NK-92 (cell line): Measurements from ENCODE around the gene SNRNP200.

ENCODE experiments used
- DNase-seq: peaks from one replicate; lab custom pipeline; 2025; ENCODE audit not compliant: unreplicated experiment; lab: John Stamatoyannopoulos, UW

Gene SNRNP200

DNA sequence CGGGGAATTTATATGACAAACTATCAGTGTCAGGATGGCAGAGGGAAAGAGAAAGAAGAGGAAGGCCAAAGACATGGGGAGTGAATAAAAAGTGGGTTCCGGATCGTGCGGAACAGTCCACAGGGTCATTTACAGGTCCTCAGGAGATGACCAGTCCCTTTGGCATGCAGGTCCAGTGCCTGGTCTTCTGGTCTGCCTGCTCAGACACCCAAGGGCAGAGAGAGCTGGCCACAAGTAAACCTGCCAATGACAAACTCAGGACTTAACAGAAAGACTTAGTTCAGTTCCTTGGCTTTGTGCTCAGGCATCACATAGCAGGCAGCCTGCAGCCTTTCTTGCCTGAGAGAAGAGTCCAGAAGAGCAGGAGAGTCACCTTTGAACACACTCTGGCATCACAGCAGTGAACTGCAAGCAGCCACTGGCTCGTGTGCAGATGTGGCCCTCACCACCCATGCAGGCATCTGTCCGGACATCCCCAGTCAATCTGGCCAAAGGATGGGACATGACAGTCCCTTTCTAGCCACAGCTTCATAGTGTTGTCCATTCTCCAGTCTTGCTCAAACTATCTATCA, 53.5 kb downstream of the SNRNP200 start:
- DNase-seq, result no peak

DNA sequence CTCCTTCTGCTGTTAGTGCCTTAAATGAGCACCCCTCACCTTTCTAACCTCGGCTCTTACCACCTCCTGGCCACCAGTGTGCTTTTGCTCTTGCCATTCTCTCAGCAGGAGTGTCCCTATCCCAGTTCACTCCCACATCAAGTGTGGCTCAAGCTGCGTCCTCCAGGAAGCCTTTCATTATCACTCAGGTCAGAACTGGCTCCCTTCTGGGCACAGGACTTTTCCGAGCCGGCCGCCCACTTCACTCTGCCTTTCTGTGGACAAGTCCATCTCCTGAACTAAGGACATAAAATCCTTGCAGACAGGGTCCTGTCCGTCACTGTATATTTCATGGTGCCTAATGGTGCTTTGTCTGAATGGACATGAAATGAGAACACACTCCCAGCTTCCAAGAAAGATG, 55.2 kb downstream of the SNRNP200 start:
- DNase-seq, result no peak

DNA sequence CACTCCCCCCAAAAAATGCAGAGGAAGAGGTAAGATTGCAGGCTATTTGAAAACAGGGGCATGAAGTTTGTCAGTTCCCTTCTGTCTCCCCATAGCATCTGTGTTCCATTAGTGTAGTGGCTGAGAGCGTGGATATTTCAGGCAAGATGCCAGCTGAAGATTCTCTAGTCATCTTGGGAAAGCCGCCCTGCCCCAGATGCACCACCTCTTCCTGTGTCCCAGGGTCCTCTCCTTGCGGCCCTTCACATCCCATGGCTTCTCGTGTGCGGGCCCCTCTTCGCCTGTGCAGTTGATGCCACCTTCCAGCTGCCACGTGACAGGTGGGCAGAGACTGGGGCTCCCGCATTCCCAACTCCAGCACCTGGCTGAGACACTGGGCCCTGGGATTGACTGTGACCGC, 55.7 kb downstream of the SNRNP200 start:
- DNase-seq, result no peak

DNA sequence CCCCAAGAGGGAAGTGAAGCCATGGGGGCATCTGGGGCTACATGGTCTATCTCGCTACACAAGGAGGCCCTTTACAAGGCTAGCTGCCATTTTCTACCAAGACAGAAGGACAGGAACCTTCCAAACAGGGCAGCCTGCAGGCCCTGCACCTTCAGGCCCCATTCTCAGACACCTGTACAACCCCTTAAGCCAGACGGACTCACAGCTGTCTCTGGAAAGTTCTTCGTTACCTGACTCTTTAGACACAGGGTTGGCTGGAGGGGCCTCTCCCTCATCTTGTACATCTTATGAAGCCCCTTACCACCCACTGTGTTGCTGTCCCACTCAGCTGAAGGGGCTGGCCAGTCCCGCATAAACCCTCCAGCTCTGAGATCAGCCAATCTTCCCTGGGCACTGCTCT, 56.7 kb downstream of the SNRNP200 start:
- DNase-seq, result no peak

DNA sequence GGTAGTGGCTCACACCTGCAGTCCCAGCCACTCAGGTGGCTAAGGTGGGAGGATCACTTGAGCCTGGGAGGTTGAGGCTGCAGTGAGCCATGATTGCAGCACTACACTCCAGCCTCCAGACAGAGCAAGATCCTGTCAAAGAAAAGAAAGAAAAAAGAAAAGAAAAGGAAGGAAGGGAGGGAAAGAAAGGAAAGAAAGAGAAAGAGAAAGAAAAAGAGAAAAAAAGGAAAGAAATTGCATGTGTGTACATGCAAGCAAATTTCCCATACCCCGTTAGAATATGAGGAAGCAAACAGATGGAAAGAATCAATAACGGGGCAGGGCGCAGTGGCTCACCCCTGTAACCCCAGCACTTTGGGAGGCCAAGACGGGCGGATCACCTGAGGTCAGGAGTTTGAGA, 57.5 kb downstream of the SNRNP200 start:
- no peak for DNase-seq

DNA sequence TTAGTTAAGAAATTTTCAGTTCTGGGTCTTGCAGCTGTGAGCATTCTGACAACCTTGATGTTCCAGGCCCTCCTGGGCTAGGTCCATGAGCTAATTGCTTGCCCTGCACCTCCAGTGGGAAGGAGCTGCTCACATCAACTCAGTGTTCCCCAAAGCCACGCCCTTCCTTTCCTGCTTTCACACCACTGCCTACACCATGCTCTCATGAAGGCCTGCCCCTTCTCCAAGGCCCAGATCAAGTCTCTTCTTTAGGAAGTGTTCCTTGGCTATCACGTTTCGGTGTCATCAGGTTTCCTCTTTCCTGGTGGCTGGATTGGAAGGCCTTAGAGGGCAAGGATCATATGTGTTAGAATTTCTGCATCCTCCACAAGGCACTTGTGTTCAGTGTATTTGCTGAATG, 58.3 kb downstream of the SNRNP200 start:
- no peak for DNase-seq

DNA sequence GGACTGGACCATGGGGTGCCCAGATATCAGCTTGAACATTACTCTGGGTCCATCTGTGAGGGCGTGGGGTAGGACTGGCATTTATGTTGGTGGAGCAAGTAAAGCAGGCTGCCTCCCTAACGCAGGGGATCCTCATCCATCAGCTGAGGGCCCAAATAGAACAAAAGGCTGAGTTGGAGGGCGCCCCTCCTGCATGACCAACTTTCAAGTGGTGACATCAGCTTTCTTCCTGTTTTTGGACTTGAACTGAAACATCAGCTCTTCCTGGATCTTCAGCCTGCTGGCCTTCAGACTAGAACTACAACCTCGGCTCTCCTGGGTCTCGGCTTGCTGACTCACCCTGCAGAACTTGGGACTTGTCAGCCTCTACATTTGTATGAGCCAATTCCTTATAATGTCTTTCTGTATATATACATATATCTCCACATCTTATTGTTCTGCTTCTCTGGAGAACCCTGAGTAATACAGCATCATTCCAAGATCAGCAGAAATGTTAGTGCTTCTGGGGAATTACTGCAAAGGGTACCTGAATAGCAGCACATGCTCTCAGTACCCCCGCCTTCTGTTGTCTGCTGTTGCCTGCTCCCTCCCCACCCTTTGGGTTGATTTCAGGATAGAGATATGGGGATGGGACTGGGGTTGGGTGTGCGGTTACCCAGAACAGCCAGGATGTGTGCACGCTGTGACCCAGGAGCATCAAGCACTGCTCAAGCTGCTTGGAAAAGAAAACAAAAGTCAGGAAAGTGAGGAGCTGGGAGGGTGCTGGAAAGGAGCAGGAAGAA, 59.5 kb downstream of the SNRNP200 start:
- DNase-seq, result no peak

DNA sequence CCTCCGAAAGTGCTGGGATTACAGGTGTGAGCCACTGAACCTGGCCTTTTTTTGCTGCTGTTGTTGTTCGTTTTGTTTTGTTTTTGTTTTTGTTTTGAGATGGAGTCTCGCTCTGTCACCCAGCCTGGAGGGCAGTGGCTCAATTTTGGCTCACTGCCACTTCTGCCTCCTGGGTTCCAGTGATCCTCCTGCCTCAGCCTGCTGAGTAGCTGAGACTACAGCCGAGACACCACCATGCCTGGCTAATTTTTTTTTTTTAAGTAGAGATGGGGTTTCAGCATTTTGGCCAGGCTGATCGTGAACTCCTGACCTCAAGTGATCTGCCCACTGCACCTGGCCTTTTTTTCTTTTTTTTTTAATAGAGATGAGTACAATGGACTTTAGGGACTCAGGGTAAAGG, 61.5 kb downstream of the SNRNP200 start:
- DNase-seq, result no peak

DNA sequence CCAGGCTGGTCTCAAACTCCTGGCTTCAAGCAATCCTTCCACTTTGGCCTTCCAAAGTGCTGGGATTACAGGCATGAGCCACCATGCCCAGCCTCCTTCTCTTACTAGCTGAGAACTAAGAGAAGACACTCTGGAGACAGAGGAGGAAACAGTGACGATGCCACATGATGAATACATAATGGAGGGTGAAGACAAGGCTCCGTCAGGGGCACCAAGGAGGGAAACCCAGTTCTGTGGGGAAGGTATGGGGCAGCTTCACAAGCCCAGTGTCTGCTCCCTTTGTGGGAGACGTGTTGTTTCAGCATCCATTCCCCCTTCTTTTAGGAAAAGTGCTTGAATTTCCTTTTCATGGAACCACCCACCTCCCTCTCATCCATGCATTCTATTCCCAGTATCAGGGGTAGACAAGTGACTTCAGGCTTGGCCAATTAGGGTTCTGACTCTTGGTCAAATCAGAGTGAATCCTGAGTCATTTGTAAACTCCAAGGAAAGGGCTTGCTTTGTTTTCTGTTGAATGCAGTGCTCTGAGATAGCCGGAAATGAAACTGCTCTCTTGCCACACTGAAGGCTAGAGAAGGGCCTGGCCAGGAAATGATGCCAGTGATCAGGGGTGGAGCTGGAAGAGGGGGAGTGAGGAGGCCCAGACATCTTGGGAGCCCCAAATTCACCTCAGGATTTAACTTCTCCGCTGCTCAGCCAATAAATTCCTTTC, 63.3 kb downstream of the SNRNP200 start:
- no peak for DNase-seq

DNA sequence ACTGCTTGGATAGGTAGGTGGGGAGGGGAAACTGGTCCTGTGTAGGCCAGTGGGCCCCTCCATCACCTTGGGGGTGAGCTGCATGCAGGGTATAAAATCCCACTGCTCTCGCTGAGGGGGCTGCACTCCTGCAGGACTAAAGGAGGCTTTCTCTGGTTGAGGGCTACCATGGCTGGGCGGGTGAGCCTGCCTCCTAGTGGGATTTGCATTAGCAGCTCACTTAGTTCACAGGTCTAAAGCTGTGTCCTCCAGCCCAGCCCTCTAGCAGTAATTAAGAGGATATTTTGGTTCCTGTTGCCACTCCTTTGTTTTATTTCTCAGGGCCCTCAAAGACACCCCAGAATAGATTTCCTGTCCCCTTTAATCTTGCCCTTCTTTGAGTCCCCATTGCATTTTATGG, 64.1 kb downstream of the SNRNP200 start:
- DNase-seq, result no peak

DNA sequence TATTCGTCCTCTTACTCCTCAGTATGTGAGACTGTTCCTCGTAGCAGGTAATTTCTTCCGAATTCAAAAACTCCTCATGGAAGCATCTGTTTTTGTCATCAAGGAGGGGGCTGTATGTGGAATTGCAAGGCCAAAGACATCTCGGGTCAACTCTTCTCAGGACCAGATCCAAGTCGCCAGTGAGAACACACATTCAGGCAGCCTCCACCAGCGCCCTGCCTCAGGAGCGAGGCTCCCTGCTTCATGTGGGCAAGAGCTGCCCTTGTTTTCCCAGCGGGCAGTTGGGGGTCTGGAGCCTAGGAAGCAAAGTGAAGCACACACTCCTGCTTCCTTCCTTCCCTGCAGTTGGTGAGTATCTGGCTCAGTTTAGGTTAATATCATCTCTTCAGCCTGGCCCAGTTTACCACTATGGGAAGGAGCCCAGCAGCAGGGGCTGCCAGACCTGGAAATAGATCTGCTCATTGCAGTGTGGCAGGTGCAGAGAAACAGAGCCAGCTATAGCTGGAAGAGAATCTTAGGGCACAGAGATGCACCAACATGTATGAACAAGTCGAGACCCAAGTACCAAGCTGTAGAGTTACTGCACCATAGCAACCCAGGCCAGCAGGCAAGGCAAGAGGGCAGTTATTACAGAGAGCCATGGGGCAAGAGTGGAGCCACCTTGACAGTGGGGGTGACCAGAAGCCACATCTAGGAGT, 64.9 kb downstream of the SNRNP200 start:
- no peak for DNase-seq

DNA sequence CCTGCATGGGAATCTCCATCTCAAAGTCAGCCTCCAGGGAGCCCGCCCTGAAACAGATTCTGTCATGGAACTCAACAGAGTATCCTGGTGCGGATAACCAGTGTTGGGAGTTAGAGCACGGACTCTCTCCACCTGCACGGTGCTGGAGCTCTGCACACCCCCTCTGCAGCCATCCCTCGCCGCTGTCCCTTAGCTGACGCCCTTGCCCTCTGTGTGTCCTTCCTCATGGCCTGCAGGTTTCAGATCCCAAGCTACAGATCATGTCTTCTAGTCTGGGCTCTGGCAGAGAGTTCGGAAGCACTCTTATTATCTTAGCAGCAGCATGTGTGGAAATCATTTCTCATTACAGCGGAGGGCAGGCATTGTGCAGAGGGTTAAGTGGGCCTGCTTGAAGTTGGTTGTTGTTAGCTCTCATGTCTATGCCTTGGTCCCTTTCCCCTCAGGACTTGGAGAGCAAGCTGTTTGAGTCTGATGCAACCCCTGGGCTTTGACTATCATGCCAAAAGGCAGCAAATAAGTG, 65.5 kb downstream of the SNRNP200 start:
- DNase-seq, result no peak

DNA sequence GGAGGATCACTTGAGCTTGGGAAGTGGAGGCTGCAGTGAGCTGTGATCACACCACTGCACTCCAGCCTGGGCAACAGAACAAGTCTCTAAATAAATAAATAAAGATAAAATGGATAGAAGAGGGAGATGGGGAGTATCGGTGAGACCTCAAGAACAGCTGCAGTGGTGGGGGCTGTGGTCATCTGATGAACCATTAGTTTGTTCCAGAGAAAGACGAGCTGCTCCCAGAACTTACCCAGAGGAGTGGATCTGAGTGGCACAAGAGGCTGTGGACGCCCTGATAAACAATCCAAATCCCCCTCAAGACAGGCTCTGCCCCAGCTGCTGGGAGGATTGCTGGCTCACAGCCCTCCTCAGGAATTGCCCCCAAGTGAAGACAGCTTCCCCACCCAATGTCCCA, 66.3 kb downstream of the SNRNP200 start:
- DNase-seq, result no peak

DNA sequence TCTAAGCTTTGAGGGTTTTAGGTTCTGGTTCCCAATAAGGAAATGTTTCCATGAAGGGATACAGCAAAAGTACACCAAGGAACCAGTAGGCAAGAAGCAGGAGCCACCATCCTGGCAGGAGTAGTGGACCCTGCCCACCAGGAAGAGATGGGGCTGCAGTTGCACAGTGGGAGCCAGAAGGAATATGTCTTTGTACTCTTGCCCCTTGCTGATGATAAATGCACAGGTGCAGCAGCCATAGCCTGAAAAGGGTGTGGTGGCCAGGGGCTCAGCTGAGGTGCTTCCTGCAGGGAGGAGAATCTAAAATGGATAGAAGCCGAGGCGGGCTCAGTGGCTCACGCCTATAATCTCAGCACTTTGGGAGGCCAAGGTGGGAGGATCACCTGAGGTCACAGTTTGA, 67.1 kb downstream of the SNRNP200 start:
- DNase-seq, result no peak

DNA sequence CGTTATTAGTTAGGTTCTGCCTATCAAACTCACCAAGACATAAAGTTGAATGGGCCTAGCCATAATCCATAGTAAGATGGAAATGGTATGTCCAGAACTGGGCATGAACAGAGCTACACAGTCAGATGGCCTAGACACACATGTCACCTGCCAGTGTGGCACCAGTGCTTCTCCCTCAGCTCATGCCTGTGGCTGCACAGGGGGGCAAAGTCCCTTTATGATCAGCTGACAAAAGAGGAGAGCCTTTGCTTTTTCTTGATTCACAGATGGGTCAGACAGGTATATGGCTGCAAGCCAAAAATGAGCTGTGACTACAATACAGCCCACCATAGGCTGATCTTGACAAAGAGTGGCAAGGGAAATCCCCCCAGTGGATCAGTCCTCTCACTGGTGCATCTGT, 68.5 kb downstream of the SNRNP200 start:
- DNase-seq, result no peak

DNA sequence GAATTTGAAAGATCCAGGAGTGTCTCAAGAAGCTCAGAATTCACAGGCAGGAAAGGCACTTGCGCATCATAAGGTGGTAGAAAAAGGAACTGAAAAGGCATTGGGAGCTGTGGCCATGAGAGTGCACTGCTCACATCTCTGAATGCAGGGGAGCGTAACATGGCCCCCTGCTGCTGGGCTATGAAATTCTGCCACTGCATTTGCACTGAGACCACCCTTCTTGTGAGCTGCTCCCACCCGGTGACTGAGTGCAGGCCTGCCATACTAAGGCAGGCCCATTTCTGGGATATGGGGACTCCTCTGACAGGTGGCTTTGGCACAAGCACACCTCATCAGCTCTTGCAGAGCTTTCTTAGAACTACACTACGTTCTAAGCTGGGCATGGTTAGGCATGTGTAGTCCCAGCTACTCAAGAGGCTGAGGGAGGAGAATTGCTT, 71.4 kb downstream of the SNRNP200 start:
- DNase-seq, result no peak

DNA sequence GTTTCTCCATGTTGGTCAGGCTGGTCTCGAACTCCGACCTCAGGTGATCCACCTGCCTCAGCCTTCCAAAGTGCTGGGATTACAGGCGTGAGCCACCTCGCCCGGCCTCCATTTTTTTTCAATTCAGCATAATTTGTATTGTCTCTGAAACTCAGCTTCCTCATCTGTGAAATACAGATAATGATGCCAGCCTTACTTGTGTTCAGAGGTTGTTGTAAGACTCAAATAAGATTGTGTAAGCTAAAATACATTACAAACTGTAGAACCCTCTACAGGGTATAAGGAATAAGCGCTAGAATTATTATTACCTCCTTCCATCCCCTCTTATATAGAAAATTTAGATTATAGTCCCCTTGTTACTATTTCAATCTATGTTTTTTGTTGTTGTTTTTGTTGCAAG, 71.9 kb downstream of the SNRNP200 start:
- DNase-seq, result no peak

DNA sequence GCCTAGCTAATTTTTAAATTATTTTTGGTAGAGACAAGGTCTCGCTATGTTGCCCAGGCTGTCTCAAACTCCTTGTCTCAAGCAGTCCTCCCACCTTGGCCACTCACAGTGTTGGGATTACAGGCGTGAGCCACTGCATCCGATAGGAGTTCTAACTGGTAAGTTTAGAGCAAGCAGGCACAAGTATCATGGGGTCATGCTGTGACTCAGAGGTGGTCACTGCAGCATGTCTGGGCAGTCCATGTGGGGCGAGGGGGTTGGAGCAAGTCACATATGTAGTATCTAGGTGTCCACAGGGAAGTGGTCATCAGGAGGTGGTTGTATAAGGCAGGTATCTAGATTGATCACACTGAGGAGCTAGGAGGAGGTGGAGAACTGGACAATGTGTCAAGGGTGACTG, 74.0 kb downstream of the SNRNP200 start:
- no peak for DNase-seq

DNA sequence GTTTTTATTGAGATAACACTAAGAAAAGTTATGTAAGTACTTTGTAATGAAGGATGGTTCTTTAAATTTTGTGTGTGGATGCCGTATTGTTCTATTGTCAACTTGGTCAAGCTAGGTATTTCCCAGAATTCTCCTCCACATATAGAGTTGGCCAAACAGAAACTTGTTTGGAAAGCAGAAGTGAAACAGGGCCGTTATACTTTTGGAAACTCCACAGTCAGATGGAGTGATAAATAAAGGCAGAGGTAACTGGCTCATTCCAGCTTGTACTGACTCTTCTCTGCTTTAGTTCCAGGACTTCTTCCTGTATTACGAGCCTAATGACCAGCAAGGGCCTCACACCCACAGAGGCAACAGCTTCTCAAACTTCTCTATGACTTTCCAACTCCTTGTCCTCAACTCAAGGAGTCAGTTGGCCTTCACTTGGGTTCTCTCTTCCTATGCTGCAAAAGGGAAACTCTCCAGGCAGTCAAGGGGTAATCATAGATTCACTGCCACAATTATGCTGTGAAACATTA, 80.3 kb downstream of the SNRNP200 start:
- no peak for DNase-seq
